HG02973 (cell line): Measurements from ENCODE around the gene MAPRE3.

Experiments used
- ATAC-seq: cut with Tn5 transposase; IDR thresholded peaks from one replicate; pipeline ENCODE4 v1.9.1; 2021; ENCODE audit warnings: moderate library complexity; ENCODE audit not compliant: unreplicated experiment

The MAPRE3 gene

DNA sequence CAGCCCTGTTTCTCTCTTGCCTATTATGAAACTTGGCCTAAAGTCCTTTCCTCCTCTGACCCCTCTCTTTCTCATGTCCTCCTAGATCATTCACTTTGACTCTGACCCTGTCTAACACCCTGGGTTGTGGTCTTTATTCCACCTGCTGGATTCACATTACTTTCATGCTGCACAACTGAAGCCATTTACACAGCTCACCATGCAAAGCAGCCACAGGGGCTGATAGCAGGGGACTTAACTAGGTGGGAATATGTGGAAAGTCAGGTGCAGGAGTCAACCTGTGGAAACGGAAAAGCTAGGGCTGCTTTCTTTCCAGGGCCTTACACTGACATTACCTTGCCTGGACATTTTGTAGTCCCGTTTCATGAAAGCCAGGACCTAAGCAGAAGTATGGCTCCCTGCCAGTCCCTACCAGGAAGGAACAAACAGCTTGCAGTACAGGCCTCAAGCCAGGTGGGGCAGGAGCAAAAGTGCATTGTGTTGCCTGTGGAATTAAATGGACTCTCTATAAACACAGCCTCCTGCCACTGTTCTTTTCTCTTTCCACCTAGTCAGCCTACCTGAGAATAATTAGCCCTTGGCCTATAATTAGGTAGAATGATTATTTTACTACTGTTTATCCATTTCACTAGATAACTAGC lies 11.8 kb downstream of the MAPRE3 start:
- ATAC-seq, result no peak

DNA sequence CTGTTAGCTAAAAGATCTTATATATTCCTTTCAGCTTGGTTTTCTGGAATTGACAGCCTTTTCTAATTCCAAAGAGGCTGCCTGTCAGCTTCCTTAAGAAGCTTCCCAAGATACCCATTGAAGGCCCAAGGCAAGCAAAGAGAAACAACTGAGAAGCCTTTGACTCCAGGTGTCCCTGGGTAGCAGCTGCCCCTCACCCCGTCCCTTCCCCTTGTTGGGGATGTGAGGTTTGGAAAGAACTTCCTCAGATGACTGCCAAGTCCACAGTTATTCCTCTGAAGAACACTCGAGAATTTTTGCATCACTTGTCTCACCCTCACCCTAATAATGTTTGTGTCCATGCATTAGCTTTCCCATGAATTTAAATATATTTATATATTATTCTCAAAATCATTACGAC lies 13.3 kb downstream of the MAPRE3 start:
- no peak for ATAC-seq

DNA sequence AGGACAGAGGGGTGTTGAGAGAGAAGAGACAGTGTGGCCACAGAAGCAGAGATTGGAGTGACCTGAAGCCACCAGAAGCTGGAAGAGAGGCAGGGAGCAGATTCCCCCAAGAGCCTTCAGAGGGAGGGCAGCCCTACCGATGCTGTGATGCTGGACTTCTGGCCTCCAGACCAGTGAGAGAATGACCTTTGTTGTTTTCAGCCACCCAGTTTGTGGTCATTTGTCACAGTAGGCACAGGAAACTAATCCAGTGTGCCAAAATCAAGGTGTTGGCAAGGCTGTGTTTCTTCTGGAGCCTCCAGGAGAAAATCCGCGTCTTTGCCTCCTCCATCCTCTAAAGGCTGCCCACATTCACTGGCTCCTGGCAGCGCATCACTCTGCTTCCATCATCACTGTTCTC lies 15.4 kb downstream of the MAPRE3 start:
- no peak for ATAC-seq

DNA sequence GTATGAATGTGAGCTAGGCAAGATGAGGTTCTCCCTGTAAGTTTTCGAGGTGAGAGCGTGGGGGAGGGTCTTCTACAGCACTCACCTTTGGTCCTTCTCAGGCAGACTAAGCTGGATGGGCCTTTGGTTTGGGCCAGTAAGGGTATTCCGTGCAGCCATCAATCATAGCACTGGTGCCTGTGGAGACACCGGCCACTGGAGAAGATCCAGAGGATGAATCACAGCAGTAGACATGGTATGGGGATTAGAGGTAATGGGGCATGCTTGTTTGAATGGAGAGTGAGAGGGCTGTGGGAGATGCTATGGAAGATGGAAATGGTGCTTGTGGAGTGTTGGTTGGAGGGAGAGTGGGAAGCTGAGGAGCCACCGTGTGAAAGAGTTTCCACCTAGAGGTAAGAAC lies 16.1 kb downstream of the MAPRE3 start:
- no peak for ATAC-seq

DNA sequence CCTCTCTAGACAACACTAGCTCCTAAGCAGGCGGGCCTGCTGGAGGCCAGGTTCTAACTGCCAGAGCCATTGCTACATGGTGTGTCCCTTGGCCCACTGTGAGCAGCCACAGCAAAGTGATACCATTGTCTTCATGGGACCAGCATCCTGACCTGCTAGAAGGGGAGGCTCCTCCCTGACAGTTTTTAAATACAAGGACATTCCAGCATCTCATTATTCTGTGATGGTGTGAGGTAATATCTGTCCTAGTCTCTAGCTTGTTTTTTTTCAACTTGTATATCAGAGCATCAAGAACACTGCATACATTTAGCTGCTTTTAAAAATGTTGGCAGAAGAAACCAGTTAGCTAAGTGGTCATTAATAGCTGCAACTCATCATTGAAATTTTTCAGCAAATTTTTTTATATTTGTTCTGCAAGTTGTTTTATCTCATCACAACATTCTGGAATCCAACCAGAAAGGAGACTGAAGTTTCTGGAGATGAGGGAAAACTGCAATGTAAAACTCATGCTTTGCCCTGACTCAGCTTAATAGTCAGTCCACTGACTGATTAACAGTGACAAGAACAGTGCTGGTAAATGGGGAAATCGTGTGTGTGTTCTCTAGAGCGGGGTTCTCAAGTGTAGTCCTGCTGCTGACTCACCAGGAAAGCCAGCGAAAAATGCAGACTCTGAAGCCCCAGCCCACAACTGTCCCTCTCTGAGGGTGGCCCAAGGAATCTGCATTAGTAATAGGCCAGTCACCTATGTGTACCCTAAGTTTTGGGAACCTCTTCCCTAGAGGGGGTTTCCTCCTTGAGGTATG lies 17.8 kb downstream of the MAPRE3 start:
- ATAC-seq, result no peak

DNA sequence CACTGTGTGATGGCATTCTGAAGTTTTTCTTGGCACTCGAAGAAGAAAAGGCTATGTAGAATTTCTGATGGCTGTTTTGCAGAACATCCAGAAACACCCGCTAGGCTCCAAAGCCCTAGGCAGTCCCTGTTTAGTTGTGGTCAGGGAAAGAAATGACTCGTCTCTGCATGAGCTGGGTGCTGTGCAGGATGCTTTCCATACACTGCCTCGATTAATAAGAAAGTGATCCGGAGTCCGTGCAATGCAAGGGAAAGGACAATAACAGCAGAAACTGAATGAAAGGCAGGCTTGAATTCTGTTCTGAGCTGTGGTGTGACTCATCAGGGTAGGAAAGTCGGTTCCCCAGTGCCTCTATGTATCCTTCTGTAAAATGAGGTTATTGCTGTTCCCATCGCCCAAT lies 18.7 kb downstream of the MAPRE3 start:
- no peak for ATAC-seq

DNA sequence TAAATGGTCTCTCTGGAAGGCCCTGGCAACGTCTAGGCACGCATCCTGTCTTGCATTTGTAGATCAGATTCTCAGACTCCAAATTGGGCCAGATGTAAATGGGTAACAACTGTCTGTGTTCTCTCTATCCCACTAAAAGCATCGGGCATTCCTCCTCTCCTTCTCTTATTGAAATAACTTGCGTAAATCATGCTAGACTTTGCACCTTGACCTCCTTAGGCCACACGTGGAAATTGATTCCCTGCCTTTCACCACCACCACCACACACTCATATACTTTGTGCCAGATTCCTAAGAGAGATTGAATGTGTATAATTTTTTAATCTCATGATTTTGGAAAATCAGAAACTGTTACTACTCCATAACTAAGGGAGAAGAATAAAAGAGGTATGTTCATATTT lies 21.3 kb downstream of the MAPRE3 start:
- no peak for ATAC-seq

DNA sequence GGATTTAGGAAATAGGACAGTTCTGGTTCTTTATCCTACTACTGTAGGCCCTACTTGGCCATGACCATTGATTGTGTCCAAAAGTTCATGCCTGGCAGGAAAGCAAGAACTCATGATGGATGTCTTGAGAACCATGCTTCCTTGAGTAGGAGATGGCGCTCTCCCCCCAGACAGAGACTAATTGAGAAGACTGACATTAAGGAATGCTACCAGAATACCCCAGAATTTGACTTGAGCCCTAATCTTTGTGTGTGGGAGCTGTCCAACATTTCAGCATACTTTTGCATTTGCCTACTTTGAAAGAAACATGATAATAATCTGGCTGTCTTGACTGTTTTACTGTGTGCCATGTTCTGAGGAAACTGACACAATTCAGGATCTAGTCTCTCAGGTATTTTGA lies 23.3 kb downstream of the MAPRE3 start:
- ATAC-seq, result no peak

DNA sequence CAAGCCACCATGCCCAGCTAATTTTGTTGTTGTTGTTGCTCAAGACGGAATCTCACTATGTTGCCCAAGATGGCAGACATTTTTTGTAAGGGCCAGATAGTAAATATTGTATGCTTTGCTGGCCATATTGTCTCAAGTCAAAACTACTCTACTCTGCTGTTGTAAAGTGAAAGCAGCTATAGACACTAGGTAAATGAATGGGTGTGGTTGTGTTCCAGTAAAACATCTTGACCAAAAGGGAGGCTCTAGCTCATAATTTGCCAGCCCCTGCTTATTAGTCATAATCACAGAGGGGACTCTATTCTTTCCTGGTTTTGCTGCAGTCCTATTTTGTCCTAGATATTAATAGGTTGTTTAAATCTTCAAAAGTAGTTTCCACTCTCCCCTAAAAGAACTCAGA lies 24.5 kb downstream of the MAPRE3 start:
- no peak for ATAC-seq

DNA sequence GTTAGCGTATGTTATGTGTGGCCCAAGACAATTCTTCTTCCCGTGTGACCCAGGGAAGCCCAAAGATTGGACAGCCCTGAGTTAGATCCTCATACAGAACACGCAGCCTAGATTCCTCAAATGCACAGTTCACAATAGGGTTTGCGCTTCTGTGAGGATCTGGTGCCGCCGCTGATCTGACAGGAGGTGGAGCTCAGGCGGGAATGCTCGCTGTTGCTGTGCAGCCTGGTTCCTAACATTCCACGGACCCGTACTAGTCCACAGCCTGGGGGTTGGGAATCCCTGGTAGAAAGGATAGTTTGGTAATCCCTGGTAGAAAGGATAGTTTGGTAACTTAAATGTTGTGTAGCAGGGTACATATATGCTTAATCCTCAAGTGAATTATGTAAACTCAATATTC lies 27.0 kb downstream of the MAPRE3 start:
- ATAC-seq, result no peak

DNA sequence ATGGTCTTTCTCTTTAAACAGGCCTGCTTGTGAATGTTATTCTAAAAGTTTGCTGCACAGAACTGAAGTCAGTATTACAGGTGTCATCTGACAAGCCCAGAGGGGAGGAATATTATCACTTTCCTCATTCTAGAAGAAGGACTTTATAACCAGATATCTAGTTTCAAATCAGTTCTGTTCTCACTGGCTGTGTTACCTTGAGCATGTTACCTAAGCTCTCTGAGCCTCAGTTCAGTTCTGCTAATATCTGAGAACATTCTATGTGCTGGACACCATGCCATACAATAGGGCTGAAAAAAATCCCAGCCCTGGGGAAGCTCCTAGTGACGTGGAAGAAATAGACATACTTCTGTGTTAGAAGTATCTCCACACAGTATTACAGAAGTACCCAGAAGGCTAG lies 27.9 kb downstream of the MAPRE3 start:
- ATAC-seq, result no peak

DNA sequence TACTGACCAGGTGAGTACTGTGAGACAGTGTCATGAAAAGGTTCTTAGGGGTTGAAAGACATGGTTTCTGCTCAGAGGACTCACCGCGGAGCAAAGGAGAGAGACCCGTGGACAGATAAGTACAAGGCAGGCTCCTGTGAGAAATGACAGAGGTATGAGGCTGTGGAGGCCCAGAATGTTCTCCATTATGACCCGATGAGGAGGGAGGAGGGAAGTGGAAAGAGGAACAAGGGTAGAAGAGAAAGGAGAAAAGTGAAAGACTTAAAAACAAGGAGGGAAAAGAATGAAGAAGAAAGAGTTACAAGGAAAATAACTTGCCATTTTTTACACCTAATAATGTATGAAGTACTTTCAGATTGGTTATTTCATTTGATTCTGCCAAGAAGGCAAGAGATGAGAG lies 29.8 kb downstream of the MAPRE3 start:
- no peak for ATAC-seq

DNA sequence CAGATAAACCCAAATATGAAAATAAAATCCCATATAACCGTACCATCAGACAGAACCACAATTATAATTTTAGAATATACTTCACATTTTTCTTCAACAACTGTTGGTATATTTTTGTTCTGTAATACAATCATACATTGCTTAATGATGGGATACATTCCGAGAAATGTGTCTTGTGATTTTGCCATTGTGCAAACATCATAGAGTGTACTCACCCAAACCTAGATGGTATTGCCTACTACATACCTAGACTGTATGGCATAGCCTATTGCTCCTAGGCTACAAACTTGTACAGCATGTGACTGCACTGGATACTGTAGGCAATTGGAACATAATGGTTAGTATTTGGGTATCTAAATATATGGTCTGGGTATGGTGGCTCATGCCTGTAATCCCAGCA lies 30.6 kb downstream of the MAPRE3 start:
- ATAC-seq, result no peak

DNA sequence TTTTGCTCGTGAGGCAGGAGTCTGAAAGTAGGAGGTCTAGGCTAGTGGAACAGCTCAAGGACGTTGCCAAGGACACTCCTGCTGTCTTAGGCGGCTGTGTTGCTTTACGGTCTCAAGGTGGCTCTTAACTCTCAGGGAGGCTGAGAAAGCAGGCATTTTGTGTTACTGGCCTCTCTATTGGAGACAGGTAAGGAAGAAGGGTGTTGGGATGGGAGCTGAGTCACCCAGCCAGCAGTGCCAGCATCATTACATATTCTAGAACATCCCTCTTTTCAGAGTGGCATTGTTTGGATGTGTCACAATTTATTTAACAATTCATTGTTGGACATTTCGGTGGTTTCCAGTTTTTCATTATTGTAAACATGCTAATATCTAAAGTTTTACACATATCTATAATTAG lies 31.5 kb downstream of the MAPRE3 start:
- ATAC-seq, result no peak

DNA sequence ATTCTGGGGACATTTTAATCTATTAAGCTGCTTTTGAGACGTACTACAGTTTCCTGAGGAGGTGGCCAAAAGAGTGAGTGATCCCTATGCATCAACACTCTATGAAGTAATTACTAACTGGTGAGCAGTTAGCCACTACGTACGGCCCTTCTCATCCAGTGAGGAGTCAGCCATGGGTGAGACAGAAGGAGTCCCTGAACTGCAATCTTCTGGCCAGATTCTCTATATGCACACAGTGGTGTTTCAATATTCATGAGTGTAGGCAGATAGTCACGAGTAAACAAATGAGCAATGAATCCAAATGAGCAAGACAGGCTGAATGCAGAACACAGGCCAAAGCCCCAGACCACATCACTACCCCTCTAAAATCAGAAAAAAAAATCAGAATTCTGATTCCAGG lies 32.6 kb downstream of the MAPRE3 start:
- no peak for ATAC-seq

DNA sequence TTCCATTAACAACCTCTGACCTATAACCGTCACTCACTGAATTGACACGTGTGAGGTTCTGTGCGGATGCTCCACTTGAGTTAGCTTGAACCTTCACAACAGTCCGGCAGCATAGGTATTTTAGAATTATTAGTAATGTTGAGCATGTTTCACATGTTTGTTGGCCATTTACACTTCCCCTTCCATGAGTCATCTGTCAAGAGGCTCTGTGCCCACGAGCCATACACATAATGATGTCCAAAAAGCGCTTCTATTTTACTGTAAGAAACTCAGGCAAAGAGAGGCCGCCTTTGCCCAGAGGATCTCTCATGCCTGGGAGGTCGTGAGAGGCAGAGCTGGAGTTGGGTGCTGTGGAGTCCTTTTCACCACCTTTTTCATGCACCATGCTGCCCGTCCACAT lies 33.4 kb downstream of the MAPRE3 start:
- ATAC-seq, result no peak

DNA sequence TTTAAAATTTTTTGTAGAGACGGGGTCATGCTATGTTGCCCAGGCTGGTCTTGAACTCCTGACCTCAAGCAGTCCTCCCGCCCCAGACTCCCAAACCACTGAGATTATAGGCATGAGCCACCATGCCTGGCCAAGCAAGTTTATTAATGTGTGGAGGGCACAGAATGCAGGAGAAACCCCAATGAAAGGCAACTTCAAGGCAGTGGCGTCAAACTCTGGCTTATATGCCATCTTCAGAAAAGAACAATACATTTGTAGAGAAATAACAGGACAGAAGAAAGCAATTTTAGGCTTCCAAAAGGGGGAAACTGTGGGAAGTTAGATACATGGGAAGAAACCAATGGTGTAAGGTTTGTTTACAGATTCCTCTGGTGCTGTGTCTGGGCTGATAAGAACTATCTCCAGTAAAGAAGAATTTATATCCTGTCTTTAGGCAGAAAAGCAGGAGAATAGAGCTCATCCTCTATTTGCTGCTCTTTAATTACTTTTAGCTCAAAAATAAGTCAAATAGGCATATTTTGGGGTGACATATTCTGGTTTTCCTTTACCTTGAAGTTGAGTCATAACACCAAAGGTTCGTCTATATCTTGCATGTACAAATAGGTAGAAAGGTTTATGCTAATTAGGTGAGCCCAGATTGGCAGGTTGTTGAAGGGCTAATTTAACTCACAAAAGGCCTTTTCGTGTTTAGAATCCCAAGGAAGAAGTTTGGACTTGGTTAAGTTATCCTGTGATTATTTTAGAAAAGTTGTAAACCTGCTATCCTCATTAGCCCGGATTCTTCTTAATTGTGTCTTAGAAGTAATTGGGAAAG lies 36.4 kb downstream of the MAPRE3 start:
- ATAC-seq, result no peak

DNA sequence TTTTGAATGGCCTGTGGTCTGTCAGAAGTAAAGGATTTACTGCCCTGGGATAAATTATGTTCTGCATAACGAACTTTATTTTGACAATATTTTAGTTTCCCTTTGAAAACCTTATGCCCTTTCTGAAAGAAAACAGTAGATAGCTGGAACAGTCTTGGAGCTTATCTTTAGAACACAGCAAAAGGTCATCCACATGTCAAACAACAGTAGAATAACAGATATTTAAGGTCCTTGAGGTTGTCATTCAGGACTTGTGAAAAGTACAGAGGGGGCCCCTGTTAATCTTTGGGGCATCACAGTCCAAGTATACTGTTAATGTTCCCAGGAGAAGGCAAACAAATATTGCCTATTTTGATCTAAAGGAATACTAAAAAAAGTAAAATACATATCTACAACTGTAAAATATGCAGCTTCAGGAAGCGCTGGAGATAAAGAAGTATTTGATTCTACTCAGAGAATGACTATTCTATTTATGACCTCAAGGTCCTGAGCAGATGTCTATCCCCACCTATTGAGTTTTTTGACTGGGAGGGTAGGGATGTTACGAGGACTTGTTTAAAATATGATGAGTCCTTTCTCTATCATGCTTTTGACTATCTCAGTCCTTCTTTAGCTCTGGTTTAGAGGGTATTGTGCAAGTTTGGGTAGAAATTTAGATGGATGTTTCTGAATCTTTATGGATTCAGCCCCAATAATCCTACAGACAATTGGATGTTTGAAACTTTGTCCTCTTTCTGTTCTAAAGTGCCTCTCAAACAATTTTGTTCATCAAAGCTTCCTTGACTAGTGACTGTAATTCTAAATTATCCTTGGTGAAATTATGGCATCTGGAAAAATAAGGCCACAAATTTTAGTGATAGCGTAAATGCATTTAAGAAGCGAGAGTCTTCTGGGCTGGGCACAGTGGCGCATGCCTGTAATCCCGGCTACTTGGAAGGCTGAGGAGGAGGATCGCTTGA lies 37.3 kb downstream of the MAPRE3 start:
- no peak for ATAC-seq

DNA sequence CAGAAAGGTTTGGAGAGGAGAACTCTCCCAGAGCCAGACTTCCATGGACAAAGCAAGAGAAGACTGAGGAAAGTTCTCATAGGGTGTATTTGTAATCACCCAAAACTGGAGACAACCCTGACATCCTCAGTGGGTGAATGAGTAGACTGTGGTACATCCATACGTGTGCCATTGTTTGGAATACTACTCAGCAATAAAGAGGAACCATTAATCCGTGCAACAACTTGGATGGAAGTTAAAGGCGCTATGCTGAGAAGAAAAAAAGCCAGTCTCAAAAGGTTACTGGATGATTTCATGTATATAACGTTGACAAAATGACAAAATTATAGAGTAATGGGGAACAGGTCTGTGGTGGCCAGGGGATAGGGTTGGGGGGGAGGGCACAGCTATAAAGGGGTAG lies 38.2 kb downstream of the MAPRE3 start:
- ATAC-seq, result no peak

DNA sequence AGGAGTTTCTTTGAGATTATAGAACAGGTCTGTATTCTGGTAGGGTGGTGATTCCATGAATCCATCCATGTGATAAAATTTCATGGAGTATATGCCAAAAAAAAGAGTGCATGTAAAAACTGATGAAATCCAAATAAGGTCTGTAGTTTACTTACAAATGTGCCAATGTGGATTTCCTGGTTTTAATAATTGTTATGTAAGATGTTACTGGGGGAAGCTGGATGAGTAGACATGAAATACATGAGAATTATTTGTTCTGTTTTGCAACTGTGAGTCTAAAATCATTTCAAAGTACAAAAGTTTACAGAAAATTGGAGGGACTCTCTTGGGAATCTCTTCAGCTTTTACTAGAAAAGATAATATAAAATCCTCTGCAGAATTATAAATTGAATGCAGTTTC lies 38.6 kb downstream of the MAPRE3 start:
- ATAC-seq, result no peak

DNA sequence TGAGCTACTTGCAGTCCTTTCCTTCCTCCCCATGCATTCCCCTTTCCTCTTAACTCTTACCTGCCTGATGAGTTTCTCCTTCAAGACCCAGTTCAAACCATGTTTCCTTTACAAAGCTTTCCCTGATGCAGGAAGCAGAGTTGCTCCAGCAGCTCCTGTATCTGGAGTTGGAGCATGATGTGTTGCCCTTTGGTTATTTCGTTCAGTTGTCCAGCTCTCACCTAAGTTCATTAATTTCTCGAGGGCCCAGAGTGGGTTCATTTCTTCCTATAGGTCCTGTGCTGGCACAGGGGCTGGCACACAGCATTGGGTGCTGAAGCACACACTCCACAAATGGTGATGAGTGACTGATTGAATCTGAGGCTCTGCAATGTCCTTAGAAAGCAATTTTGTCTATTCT lies 39.3 kb downstream of the MAPRE3 start:
- ATAC-seq, result no peak
